ENCODE measurements around the gene CD99.

DNA sequence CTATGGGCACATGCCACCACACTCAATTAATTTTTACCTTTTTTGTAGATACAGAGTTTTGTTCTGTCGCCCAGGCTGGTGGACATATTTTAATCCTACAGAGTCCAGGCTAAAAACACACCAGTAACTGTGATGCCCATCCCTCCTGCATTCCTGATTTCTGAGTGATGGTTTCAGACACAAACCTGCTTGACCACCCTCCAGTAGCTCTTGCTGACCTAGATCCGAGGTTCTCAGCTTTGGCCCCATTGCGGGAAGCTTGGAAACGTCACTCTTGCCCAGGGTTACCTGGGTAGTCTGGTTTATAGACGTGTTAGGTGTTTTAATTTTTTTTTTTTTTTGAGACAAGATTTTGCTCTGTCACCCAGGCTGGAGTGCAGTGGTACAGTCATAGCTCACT, 7.5 kb downstream of the CD99 start:
- TF ChIP-seq, protein P1, sequence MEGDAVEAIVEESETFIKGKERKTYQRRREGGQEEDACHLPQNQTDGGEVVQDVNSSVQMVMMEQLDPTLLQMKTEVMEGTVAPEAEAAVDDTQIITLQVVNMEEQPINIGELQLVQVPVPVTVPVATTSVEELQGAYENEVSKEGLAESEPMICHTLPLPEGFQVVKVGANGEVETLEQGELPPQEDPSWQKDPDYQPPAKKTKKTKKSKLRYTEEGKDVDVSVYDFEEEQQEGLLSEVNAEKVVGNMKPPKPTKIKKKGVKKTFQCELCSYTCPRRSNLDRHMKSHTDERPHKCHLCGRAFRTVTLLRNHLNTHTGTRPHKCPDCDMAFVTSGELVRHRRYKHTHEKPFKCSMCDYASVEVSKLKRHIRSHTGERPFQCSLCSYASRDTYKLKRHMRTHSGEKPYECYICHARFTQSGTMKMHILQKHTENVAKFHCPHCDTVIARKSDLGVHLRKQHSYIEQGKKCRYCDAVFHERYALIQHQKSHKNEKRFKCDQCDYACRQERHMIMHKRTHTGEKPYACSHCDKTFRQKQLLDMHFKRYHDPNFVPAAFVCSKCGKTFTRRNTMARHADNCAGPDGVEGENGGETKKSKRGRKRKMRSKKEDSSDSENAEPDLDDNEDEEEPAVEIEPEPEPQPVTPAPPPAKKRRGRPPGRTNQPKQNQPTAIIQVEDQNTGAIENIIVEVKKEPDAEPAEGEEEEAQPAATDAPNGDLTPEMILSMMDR (IDR thresholded peaks at IDR 0.05) = no peak
- no peak for TF ChIP-seq POLR2A (IDR thresholded peaks at IDR 0.05)

Data from body of pancreas (tissue), 4 donors.